Right atrium auricular region (tissue), 2 donors: ENCODE results near the gene HSD3B1. TPM values are rescaled to one million over a fixed set of nuclear protein-coding genes. Genes with fewer than 3 reads are reported as not detected.

Experiments used
- DNase-seq: peaks from one replicate; pipeline ENCODE4 v3.0.0-alpha.2; 2019; ENCODE audit warnings: low spot score
- H3K27ac ChIP-seq, 2 donors: fragments of 200-600 bp; sonication (generic); 1 replicate in 1 of 2; 2 replicates in 1 of 2; pipeline ENCODE4 v1.5.1; 2016 to 2019
- H3K27me3 ChIP-seq, 2 donors: fragments of 200-600 bp; sonication (generic); one replicate each; pipeline versions ENCODE4 v1.5.1 to v1.6.0; 2017 to 2019
- H3K36me3 ChIP-seq: fragments of 200-600 bp; sonication (generic); one replicate; pipeline ENCODE4 v1.5.1; 2016
- H3K4me1 ChIP-seq, 2 donors: fragments of 200-600 bp; sonication (generic); one replicate each; pipeline versions ENCODE4 v1.5.1 to v1.6.0; 2017 to 2019
- H3K4me3 ChIP-seq, 2 donors: fragments of 200-600 bp; sonication (generic); 1 replicate in 1 of 2; 2 replicates in 1 of 2; pipeline ENCODE4 v1.5.1; 2017 to 2019; ENCODE audit warnings: mild to moderate bottlenecking in 1 of 2, moderate library complexity in 1 of 2
- H3K9me3 ChIP-seq, 2 donors: fragments of 200-600 bp; sonication (generic); one replicate each; pipeline ENCODE4 v1.5.1; 2019
- total RNA-seq, 2 donors: library from RNA; depleted of rRNA; stranded (reverse); fragments of >200 nt; gene quantifications; one replicate each; pipeline ENCODE4 v1.1.0, GENCODE V29; 2016
- TF ChIP-seq, protein P1 (sequence below), 2 donors: fragments of 200-600 bp; sonication (generic); IDR thresholded peaks; one replicate each; pipeline ENCODE4 v1.5.1; 2019; ENCODE audit warnings: antibody characterized with exemption in 2 of 2

The HSD3B1 gene
- total RNA-seq, 2 donors from 2014 or later = not detected

- Histone ChIP-seq H3K4me1 (no peaks in the 10 kb centered on the region), H3K27me3 (no peaks in the 10 kb centered on the region), H3K27ac (no peak overlapping the region), H3K36me3 (no peaks in the 10 kb centered on the region), H3K9me3 (no peaks in the 10 kb centered on the region), H3K4me3 (no peak overlapping the region)
- no peak for DNase-seq
- TF ChIP-seq, protein P1, sequence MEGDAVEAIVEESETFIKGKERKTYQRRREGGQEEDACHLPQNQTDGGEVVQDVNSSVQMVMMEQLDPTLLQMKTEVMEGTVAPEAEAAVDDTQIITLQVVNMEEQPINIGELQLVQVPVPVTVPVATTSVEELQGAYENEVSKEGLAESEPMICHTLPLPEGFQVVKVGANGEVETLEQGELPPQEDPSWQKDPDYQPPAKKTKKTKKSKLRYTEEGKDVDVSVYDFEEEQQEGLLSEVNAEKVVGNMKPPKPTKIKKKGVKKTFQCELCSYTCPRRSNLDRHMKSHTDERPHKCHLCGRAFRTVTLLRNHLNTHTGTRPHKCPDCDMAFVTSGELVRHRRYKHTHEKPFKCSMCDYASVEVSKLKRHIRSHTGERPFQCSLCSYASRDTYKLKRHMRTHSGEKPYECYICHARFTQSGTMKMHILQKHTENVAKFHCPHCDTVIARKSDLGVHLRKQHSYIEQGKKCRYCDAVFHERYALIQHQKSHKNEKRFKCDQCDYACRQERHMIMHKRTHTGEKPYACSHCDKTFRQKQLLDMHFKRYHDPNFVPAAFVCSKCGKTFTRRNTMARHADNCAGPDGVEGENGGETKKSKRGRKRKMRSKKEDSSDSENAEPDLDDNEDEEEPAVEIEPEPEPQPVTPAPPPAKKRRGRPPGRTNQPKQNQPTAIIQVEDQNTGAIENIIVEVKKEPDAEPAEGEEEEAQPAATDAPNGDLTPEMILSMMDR (IDR thresholded peaks at IDR 0.05) = no peak
Observed at GRCh38 chr1:119467857-119468668, 38.9 kb upstream of the HSD3B1 start.

- TF ChIP-seq, protein P1 (IDR thresholded peaks at IDR 0.05) = no peak
- Histone ChIP-seq H3K36me3 (no peaks in the 10 kb centered on the region), H3K4me1 (no peaks in the 10 kb centered on the region), H3K27me3 (no peaks in the 10 kb centered on the region), H3K9me3 (no peaks in the 10 kb centered on the region), H3K4me3 (no peak overlapping the region), H3K27ac (no peak overlapping the region)
- no peak for DNase-seq
Observed at GRCh38 chr1:119469741-119470140, 37.3 kb upstream of the HSD3B1 start.

GRCh38 chr1:119470377-119470776 lies 36.6 kb upstream of the HSD3B1 start:
- H3K4me1 ChIP-seq = no peaks in the 10 kb centered on the region
- TF ChIP-seq, protein P1 (IDR thresholded peaks at IDR 0.05) = no peak
- no peak for DNase-seq
- no peak overlapping the region for H3K27ac ChIP-seq
- no peak overlapping the region for H3K4me3 ChIP-seq
- H3K9me3 ChIP-seq = no peaks in the 10 kb centered on the region
- no peaks in the 10 kb centered on the region for H3K36me3 ChIP-seq
- no peaks in the 10 kb centered on the region for H3K27me3 ChIP-seq

- Histone ChIP-seq H3K4me1 (no peaks in the 10 kb centered on the region), H3K27ac (no peak overlapping the region), H3K27me3 (no peaks in the 10 kb centered on the region), H3K9me3 (no peaks in the 10 kb centered on the region), H3K36me3 (no peaks in the 10 kb centered on the region), H3K4me3 (no peak overlapping the region)
- no peak for DNase-seq
- TF ChIP-seq, protein P1 (IDR thresholded peaks at IDR 0.05) = no peak
Observed at GRCh38 chr1:119470958-119471357, 36.1 kb upstream of the HSD3B1 start.

- Histone ChIP-seq H3K4me1 (no peaks in the 10 kb centered on the region), H3K27me3 (no peaks in the 10 kb centered on the region), H3K27ac (no peak overlapping the region), H3K9me3 (no peaks in the 10 kb centered on the region), H3K36me3 (no peaks in the 10 kb centered on the region), H3K4me3 (no peak overlapping the region)
- TF ChIP-seq, protein P1 (IDR thresholded peaks at IDR 0.05) = no peak
- no peak for DNase-seq
Observed at GRCh38 chr1:119471566-119471965, 35.4 kb upstream of the HSD3B1 start.
